Stimulated activated CD8-positive, alpha-beta memory T cell treated with anti-CD3 and anti-CD28 coated beads, Interleukin-15, amount 100 ng/mL, for 4 hours (primary cell): Measurements from ENCODE around the gene LOXHD1.

ENCODE experiments used
- DNase-seq, 2 donors: peaks; one replicate each; pipeline ENCODE4 v3.0.0-alpha.2; 2020; ENCODE audit warnings: low read depth in 2 of 2

Gene LOXHD1

DNA sequence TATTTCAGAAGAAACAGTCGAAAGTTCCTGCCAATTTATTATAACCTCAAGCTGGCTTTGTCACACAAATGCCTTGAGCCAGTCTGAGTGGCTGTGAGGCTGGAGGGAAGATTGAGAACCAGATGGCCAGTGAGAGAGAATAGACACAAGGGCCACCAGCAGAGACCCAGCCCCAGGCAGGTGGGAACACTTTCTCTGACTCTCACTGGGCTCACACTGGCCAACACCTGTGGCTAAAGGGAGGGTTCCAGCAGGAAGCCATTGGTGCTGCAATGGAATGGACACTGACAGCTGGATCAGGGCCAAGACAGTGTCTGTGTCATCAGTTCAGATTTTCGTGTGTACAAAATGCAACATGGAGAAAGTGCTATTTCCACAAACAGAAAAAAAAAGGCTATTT, 29.9 kb downstream of the LOXHD1 start:
- no peak for DNase-seq

DNA sequence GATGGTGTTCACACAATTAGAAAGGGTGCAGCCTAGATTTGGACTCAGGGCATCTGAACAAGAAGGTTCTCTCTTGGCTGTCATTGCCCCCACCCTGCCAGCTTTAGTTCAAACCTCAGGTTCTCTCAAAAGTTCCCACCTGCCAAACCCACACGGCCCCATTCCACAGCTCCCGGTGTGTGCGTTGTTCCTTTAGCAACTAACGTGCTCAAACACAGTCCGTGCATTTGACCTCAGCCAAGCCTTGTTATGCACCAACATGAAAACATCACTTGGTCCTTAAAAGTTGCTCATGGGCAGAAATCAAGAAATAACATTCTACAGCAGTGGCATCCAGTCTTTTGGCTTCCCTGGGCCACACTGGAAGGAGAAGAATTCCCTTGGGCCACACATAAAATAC, 32.0 kb downstream of the LOXHD1 start:
- DNase-seq: no peak

DNA sequence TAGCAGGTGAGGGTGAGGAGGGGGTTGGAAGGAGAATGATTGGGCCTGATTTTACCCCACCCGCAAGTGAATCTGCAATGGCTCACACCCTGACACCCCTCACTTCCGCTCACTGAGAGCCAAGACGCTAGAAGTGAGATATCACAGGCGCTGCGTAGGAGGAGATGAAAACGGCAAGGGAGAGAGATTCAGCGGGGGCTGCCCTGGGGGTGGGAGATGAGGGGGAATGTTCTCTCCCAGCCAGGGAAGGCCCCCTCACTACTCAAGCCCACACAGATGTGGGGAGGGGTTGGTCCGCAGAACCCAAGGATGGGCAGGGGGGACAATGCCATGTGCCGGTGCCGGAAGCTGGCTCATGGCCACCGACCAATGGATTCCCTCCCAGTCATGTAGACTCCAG, 32.9 kb downstream of the LOXHD1 start:
- no peak for DNase-seq

DNA sequence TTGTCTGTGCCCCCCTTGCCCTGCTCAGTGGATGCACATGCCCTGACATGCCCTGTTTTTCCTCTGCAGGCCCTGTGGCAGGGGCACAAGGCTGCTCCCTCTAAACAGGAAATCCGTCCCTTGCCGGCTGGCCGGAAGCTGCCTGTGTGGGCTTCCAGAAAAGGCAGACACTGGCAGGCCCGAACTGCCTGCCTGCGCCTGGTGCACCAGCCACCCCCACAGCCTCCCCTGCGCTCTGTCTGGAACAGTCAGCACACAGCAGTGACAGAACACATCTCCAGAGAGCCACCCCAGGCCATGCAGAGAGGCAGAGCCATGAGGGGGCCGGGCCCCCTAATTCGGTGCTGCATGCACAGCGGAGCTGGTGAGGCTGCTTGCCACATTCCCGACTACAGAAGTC, 33.5 kb downstream of the LOXHD1 start:
- no peak for DNase-seq

DNA sequence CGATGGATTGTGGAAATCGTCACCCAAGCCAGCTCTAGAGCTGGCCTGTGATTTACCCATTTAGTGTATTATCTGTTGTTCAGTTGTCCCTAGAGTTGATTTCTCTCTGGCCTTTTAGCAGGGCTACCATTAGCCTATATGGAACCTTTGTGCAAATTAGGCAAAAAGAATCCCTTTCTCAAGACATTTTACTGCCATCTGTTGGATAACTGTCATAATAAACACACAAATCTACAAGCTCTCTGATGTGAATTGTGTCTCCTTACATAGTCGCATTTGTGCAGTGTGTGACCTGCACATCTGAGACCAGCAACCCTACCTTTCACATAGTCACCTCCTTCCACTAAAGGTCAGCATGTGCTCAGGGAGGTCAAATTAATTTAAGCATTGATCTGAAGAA, 34.0 kb downstream of the LOXHD1 start:
- no peak for DNase-seq

DNA sequence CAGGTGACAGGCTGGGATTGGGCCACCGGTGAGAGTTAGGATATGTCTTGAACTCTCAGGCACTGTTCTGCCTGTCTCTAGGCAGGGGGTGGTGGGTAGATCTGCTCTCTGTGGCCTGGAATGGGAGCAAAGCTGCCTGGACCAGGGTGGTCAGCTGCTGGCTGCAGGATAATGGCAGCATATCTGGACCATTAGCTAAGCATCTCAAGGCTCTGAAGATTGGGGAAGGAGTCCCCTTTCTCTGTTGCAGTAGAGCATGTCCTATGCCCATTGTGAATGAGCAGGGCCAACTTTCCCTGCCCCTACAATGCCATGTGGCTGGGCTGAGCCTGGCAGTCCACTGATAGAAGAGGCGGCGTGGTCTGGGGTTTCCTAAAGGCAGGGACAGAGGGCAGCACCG, 34.6 kb downstream of the LOXHD1 start:
- DNase-seq: no peak

DNA sequence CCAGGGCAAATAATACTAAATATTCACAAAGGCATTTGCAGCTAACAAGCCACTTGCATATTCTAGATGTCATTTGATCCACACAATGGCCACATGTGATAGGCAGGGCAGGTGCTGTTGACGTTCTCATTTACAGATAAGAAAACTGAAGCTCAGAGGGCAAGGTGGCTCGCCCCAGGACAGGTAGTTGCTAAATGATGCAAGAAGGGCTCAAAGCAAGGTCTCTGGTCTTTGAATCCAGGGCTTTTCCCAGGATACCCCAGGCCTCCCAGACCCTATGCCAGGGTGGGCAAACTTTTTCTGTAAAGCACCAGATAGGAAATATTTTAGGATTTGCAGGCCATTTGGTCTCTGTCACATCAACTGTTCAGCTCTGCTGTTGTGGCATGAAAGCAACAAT, 35.1 kb downstream of the LOXHD1 start:
- no peak for DNase-seq

DNA sequence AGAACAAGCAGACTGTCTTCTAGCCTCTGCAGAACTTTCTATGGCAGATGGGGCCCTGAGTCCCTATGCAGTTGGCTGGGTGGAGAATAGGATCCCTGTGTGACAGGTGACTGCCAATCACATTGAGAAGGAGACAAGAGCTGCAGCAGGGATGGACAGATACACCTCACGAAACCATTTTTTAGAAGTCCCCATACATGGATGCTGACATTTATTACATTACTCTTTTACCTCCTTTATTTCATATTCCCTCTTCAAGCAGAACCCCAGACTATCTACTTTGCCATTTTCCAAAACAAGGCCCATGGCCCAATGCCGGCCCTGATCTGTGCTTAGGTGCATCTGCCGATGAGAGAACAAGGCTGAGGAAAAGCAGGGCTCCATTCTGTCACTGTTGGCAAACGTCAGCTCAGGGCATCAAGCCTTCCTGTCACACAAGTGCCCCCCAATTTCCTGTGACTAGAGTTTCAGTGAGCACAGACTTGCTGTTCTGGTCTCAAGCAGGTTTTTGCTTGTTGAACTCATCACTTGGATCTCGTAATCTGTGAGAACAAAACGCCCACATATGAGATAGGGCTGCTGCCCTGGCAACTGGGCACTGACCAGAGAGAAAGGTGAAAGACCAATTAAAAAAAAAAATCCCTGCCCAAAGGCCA, 35.8 kb downstream of the LOXHD1 start:
- DNase-seq: no peak

DNA sequence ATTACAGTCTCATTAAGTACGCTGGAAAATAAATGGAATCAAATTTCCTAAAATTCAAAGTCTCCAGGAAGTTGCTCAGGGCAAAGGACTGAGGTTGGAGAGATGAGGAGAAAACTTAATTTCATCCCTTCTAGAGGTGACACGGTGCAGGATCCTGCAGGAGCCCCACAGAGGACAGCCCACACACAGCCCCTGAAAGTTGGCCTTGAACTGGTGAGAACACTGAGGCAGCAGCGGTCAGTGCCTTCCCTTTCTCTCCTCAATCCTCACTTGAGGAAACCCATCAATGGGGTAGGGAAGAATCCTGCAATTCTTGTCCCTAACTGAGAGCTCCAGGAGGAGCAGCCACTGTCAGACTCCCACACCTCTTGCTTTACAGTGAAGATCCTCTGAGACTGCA, 37.5 kb downstream of the LOXHD1 start:
- no peak for DNase-seq

DNA sequence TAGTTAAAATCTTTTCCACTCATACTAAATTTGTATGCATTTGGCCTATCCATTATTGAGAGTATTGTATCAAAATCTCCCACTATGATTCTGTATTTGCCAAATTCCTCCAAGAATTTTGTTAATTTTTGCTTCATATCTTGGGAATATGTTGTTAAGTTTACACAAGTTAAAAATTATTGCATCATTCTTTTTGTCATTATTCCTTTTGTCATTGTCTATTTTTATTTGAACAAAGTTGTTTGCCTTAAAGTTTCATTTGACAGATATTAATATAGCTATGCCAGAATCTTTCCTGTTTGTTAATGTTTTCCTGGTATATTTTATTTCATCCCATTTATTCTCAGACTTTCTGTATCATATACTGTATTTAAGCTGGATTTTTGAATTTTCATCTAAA, 41.3 kb downstream of the LOXHD1 start:
- DNase-seq: no peak

DNA sequence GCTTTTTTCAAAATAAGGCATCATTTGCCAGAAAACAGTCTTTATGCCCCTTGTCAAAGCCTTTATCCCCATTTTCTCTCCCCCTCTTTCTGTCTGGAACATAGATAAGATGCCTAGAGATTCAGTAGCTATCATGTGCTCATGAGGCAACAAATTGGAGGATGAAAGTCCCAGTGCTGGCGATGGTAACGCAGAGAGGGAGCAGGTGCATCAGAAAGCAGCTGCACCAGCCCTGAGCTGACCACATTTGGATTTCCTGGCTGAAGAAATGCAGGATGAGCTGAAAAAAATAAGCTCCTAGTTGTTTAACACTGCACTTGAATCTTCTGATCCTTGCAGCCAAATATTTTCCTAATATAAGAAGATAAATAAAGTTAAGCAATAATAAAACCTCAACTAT, 48.0 kb downstream of the LOXHD1 start:
- DNase-seq: no peak

DNA sequence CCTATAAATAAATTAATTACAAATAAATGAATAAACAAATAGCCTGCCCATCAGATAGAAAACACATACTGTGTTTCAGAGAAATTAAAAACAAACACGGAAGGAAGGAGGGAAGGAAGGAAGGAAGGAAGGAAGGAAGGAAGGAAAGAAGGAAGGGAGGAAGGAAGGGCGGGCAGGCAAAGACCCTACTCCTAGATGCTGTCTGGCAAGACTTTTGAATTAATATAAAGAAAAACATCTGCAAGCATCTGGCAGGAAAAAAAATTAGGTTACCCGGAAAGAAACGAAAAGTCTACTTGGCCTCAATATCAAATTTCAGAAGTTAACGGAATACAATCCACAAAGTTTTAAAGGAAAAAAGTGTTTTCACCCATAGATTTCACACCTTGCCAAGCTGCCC, 49.1 kb downstream of the LOXHD1 start:
- DNase-seq: no peak

DNA sequence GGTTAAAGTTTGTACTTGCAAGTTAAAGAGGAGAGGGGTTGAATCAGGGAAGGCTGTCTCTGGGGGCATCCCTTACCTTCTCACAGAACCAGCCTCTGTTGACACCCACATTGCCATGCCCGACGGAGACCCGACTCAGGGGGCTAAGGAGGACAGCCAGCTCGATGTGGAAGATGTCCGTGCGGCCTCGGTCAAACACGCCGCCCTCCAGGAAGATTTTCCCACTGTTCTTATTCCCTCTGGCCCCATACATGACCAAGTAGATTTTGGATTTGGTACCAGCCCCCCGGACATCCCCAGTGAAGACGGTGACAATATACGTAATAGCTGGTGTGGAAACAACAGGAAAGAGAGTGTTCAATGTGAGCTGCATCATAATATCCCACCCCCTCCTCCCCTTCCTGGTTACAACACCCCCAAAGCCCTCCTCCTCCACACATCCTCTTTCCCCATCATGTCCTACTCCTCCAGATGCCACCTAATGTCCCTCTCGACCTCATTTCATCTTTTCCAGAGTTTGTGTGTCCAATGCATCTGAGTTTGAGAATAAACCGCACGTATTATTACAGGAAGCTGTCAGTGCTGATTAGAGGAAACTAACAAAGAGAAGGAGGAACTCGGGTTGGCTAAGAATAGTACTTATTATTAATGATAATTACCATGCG, 55.7 kb downstream of the LOXHD1 start:
- no peak for DNase-seq

DNA sequence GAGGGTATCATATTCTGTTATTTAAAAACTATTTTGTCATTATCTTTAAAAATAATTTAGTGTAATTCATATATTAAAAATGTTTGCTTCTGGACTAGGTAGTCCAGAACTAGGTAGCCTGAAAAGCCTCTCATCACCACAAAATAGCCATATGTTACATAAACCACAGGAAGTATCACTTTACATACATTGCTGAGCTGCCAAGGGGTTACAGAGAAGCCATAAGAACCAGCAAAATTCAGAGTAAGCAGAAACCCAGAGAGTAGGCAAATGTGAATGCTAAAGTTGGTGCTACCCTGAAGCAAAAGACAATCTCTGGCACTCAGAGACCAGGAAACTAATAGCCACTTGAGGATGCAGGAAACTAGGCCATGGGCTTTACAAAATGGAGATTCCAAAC, 60.9 kb downstream of the LOXHD1 start:
- no peak for DNase-seq

DNA sequence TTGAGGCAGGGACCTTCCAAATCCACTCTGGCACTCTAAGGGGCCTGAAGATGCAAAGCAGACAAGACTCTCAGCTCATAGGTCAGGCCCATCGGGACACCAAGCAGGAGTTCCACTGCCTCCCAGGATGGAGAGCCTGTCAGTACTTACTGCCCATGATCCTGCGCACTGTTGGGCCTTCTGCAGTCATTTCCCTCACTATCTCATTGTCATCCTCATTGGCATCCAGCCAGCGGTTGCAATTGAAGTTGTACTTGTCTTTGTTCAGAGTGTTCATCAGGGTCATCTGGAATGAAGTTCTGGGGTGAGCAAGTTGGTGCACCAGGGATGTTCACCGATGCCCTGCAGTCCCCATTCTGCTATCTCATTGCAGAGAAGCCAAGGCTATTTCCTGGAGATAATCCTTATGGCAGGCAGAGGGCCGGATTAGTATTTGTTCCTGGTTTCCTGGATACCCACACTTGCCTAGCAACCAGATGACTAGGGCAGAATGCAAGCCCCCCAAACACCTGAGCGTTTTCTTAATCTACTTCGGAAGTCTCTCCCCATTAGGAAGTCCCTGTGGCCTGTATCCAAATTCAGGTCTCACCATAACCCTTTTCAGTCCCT, 65.1 kb downstream of the LOXHD1 start:
- no peak for DNase-seq

DNA sequence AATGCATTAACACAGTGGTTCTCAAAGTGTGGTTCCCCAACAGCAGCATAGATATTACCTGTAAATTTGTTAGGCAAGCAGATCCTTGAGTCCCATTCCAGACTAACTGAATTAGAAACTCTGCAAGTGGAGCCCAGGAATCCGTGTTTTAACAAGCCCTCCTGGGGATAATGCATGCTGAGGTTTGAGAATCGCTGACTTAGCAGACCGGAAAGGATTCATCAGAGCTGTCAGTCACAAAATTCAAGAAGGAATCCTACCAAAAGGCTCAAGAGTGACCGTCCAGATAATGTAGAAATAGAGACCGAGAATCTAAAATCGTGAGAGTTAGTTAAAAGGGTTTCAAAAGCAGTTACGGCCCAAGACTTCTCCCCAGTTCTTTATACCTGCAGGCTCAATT, 66.9 kb downstream of the LOXHD1 start:
- no peak for DNase-seq

DNA sequence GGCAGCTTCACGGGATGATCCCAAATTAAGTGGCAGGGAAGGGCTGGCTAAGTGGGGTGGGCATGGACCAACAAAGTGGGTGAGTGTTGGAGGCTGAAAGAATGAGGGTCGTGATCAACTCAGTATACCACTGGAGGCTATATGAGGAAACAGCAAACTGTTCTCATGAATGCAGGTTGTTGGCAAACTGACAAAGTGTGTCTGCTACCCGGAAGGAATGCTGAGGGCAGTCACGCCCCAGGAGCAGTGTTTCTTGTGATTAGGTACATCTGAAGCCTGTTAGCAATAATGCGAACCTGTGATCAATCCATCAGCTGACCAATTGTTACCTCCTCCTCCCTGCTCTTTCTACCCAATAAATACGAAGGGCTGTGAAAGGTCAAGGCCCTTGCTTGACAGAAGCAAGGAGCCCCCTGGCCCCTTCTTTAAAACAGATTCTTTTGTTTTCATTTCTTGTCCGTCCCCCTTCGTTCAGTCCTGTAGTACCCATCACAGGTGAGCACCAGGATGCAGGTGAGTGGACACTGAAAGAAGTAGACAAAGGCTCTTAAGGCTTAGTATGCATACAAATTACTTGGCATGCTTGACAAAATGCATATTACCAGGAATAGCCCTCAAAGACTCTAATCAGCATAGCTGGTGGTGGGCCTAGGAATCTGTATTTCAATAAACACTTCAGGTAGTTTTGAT, 67.9 kb downstream of the LOXHD1 start:
- no peak for DNase-seq

DNA sequence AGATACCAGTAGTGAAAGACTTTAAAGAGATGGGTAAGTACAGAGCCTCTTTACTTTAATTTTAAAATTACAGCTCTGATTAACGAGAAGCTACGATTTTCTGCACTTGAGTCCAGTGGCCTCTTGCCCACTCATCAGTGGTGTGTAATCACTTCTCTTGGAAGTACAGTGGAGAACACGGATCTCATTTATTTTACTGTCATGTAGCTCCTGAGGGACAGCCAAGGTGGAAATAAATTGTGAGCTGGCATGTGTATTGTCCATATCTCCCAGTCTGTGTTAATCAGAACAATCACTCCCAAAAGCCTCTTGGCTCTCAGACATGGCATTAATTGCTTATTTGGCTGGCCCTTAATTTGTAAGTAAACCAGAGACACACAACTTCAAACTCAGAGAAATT, 69.4 kb downstream of the LOXHD1 start:
- DNase-seq: no peak

DNA sequence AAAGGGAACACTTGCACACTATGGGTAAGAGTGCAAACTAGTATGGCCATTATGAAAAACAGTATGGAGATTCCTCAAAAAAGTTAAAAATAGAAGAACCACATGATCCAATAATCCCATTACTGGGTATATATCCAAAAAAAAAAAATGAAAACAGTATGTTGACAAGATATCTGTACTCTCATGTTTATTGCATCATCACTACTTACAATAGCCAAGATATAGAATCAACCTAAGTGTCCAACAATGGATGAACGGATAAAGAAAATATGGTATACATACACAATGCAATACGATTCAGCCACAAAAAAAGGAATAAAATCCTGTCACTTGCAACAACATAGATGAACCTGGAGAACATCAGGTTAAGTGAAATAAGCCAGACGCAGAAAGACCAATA, 73.3 kb downstream of the LOXHD1 start:
- DNase-seq: no peak

DNA sequence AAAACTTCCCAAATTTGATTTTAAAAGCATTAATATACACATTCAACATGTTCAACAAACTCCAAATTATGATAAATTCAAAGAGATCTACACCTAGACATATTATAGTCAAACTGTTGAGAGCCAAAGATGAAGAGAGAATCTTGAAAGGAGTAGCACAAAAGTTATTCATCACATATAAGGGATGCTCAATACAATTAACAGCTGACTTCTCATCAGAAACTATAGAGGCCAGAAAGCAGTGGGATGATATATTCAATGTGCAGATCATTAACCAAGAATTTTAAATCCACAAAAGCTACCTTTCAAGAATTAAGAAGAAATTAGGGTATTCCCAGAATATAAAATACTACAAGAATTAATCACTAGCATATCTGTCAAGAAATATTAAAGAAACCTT, 75.4 kb downstream of the LOXHD1 start:
- DNase-seq: no peak

DNA sequence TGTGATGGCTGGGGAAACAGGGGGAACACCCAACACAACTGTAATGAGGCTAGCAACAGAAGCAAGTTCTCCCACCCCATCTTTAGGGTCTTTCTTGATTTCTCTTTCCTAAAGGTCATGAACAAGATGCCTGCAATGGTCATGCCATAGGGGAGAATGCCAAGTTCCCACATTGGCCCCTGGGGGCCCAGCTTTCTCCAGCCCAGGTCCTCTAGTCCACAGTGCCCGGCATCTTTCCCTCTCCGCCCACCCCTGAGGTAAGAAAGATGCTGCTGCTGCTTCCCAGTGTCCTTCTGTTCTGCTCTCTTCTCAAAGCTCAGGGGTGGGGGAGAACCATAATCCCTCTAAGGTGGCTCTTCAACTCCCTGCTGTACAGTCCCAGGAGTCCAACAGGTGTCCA, 78.0 kb downstream of the LOXHD1 start:
- no peak for DNase-seq

DNA sequence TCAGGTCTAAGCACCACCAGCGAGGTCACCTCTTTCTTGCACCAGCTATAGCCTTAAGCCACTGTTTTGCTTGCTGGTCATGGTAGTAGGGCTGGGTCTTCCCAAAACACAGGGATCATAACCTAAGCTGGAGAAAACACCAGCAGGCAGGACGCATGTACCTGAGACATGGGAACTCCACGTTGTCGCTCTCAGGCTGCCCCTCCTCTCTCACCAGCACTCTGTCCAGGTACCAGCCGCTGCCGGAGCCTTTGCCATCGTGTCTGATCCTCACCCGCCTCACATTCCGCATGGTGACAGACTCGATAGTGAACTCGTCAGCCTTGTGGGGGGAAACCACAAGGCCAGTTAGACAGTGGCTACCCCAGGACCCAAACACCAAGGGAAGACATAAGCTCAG, 79.5 kb downstream of the LOXHD1 start:
- no peak for DNase-seq

DNA sequence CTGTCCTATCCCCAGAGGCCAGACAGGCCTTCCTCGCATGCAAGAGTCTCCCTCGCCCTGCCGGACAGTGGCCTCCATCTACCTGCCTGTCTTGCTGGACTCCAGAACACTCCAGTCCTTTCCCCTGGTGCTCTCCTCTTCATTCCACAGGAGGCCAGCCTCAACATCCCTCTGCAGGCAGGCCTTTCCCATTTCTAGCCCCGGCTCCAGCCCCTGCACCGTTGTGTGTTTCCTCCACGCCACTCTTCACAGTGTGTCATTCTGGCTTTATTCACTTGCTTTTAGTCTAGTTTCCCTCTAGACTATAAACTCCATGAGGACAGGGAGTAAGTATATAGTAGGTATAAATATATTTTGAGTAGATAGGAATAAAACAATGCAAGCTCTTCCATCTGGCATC, 81.2 kb downstream of the LOXHD1 start:
- DNase-seq: no peak
